PFSK-1 (cell line): Measurements from ENCODE around the gene PUM2.

ENCODE experiments used
- POLR2AphosphoS5 ChIP-seq: IDR thresholded peaks from 2 replicates; pipeline ENCODE4 v1.6.1; 2012; ENCODE audit warnings: low read depth, mild to moderate bottlenecking, control low read depth, low read length, moderate library complexity
- REST ChIP-seq, 2 experiments: IDR thresholded peaks; 2 replicates each; pipeline versions ENCODE4 v1.6.1 to v1.8.0; 2011 to 2012; ENCODE audit warnings: low read depth in 2 of 2, low read length in 2 of 2, control low read depth in 1 of 2, inconsistent platforms in 1 of 2, mild to moderate bottlenecking in 1 of 2, moderate library complexity in 1 of 2; ENCODE audit not compliant: insufficient read depth in 1 of 2

DNA sequence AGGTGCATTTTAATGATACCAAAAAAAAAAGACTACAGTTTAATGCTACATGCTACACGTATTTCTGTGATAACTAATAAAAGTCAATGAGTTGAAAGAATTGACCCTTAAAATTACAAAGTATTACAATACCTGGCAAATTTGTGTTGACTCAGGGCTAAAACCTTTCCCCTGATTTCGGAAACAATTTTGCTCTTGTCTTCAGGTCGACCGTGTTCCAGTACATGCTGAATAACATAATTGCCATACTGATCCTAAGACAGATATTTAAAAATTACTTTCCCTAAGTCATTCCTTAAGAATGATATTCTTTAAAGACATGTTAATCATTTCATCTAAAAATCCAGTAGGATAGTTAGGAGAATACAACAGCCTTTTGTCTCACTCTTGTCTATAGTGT is 95.9 kb downstream of the PUM2 start:
- no peak for TF ChIP-seq POLR2AphosphoS5
- TF ChIP-seq REST (IDR thresholded peaks at IDR 0.05; ENCODE audit: insufficient read depth in 1 of 2, low read depth in 2 of 2, low read length in 2 of 2) = no peak
